ENCODE data around the gene DPP10. TPM values are rescaled to one million over a fixed set of nuclear protein-coding genes. Genes with fewer than 3 reads are reported as not detected.

Gene DPP10
- total RNA-seq, 4 donors from 2014 or later, result 1.9 to 8.3 (median 2.9) TPM

DNA sequence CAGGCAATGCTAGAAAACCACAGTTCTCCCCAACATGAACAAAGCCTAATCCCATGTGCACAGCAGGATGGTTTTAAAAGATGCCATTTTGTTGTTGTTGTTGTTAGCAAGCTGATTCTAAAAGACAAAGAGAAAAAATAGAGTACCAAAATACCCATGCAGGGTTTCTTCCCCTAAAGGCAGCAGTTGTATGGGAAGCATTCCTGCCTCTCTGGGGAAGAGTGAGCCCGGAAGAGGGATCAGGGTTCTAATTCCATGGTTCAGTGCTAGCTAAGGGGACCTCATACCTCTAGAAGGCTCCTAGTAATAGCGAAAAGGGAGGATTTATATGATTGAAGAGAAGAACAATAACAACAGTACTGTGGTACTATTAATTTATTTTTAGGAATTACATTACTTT lies 327.6 kb downstream of the DPP10 start:
- no peaks in the 10 kb centered on the region for H3K4me1 ChIP-seq
- H3K27me3 ChIP-seq, result no peaks in the 10 kb centered on the region
- no peaks in the 10 kb centered on the region for H3K9me3 ChIP-seq
- TF ChIP-seq, protein P1, sequence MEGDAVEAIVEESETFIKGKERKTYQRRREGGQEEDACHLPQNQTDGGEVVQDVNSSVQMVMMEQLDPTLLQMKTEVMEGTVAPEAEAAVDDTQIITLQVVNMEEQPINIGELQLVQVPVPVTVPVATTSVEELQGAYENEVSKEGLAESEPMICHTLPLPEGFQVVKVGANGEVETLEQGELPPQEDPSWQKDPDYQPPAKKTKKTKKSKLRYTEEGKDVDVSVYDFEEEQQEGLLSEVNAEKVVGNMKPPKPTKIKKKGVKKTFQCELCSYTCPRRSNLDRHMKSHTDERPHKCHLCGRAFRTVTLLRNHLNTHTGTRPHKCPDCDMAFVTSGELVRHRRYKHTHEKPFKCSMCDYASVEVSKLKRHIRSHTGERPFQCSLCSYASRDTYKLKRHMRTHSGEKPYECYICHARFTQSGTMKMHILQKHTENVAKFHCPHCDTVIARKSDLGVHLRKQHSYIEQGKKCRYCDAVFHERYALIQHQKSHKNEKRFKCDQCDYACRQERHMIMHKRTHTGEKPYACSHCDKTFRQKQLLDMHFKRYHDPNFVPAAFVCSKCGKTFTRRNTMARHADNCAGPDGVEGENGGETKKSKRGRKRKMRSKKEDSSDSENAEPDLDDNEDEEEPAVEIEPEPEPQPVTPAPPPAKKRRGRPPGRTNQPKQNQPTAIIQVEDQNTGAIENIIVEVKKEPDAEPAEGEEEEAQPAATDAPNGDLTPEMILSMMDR (IDR thresholded peaks at IDR 0.05), result no peak
- no peak for TF ChIP-seq POLR2A (IDR thresholded peaks at IDR 0.05)
- no peak overlapping the region for H3K27ac ChIP-seq
- H3K4me3 ChIP-seq, result no peak overlapping the region
- DNase-seq, result no peak
- no peaks in the 10 kb centered on the region for H3K36me3 ChIP-seq

GRCh38 chr2:114784046-114784445 lies 341.6 kb downstream of the DPP10 start:
- H3K27me3 ChIP-seq, result no peaks in the 10 kb centered on the region
- no peak overlapping the region for H3K4me3 ChIP-seq
- no peaks in the 10 kb centered on the region for H3K36me3 ChIP-seq
- no peak for DNase-seq
- H3K9me3 ChIP-seq, result no peaks in the 10 kb centered on the region
- TF ChIP-seq, protein P1 (IDR thresholded peaks at IDR 0.05), result no peak
- no peak for TF ChIP-seq POLR2A (IDR thresholded peaks at IDR 0.05)
- H3K27ac ChIP-seq, result no peak overlapping the region
- no peaks in the 10 kb centered on the region for H3K4me1 ChIP-seq

DNA sequence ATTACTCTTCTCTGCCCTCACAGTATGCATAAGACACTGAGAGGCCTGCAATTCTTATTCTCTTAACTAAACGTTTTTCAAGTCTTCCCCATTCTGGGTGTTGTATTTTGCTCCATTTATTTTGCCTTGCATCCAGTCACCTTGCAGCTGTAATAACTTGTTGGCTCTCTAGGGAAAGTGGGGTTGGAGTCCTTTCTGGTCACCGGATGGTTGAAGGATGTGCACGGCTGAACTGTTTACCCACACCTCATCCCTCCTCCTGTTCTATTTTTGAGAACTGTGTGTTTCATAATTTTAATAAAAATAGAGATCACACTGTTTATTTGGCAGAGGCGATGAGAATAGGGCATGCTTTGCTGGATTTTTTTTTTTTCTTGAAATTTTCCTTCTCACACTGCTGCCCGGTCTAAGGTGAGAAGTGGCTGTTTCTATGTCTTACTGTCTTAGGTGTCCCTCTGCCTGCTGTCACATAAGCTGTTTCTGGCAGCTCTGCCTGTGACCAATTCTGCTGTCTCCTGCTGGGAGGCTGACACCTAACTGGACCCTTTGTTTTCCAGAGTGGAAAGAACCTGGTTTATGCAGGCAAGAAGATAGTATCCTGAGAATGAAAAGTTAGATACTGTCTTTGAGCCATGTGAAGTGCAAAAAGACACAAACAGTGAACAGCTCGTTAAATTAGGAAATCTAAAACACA lies 342.6 kb downstream of the DPP10 start:
- no peak for DNase-seq
- TF ChIP-seq, protein P1 (IDR thresholded peaks at IDR 0.05), result no peak
- H3K4me3 ChIP-seq, result no peak overlapping the region
- H3K9me3 ChIP-seq, result no peaks in the 10 kb centered on the region
- no peaks in the 10 kb centered on the region for H3K4me1 ChIP-seq
- H3K27ac ChIP-seq, result no peak overlapping the region
- no peaks in the 10 kb centered on the region for H3K27me3 ChIP-seq
- H3K36me3 ChIP-seq, result no peaks in the 10 kb centered on the region

GRCh38 chr2:114786901-114787300 lies 344.5 kb downstream of the DPP10 start:
- Histone ChIP-seq H3K4me1 (no peaks in the 10 kb centered on the region), H3K9me3 (no peaks in the 10 kb centered on the region), H3K27me3 (no peaks in the 10 kb centered on the region), H3K4me3 (no peak overlapping the region), H3K27ac (no peak overlapping the region), H3K36me3 (no peaks in the 10 kb centered on the region)
- no peak for DNase-seq
- TF ChIP-seq, protein P1 (IDR thresholded peaks at IDR 0.05), result no peak
- TF ChIP-seq POLR2A (IDR thresholded peaks at IDR 0.05), result no peak

GRCh38 chr2:114787486-114787885 lies 345.0 kb downstream of the DPP10 start:
- no peaks in the 10 kb centered on the region for H3K9me3 ChIP-seq
- no peaks in the 10 kb centered on the region for H3K27me3 ChIP-seq
- H3K4me3 ChIP-seq, result no peak overlapping the region
- H3K4me1 ChIP-seq, result no peaks in the 10 kb centered on the region
- no peaks in the 10 kb centered on the region for H3K36me3 ChIP-seq
- DNase-seq, result no peak
- no peak overlapping the region for H3K27ac ChIP-seq
- TF ChIP-seq, protein P1 (IDR thresholded peaks at IDR 0.05), result no peak

DNA sequence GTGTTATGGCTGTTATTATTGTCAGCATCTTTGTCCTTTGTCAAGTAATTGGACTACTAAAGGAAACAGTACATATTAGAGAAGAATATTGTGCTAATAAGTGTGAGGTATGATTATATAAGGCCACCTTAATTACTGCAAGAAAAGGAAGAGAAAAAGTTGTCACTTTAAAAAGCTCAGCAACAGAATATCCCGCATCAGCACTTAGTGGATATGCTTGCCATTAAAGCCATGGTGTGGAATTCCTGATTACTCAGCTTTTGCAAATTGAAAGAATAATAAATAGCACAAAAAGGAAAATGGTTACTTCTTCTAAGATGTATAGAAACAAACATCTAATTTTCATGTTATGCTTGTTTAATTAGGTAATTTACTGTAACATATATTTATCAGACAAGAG lies 347.5 kb downstream of the DPP10 start:
- H3K4me1 ChIP-seq, result no peaks in the 10 kb centered on the region
- H3K27me3 ChIP-seq, result no peaks in the 10 kb centered on the region
- no peak overlapping the region for H3K4me3 ChIP-seq
- no peaks in the 10 kb centered on the region for H3K36me3 ChIP-seq
- H3K9me3 ChIP-seq, result no peaks in the 10 kb centered on the region
- no peak overlapping the region for H3K27ac ChIP-seq
- no peak for DNase-seq
- TF ChIP-seq POLR2A (IDR thresholded peaks at IDR 0.05), result no peak
- TF ChIP-seq, protein P1 (IDR thresholded peaks at IDR 0.05), result no peak
